Colon (tissue), 2 donors: ENCODE data around the gene SLC39A11.

Source experiments
- FAIRE-seq: peaks from 2 replicates; lab custom pipeline; 2012; peaks lifted over from hg19 to GRCh38; lab: Jason Lieb, UNC
- donor health status: control.
- donor health status: control.

Gene SLC39A11

DNA sequence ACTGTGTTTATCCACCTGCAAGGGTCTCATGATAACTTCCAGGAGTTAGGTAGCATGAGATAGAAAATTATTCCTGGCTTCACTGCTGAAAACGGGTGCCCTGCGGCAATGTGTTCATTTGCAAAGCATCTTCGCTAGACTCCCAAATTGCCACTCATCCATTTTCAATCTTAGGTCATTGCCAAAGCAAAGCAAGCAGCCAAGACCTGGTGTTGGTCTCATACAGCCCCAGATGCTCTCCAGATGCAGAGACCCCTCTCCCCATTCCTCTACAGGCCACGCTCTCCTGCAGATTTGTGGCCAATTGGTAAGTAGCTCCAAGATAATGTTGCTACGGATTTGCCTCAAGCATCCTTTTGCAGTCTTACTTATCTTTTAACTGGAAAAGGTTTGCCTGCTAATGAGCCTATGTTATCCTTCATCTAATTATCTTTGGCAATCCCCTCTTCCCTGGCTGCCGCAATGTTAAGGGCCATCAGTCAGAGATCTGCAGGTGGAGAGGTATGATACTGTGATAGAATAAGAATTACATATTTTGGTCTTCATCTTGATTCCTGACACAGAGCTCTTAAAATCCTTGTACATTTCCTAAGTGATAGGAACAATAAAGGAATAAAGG, 222.0 kb downstream of the SLC39A11 start:
- FAIRE-seq = no peak

DNA sequence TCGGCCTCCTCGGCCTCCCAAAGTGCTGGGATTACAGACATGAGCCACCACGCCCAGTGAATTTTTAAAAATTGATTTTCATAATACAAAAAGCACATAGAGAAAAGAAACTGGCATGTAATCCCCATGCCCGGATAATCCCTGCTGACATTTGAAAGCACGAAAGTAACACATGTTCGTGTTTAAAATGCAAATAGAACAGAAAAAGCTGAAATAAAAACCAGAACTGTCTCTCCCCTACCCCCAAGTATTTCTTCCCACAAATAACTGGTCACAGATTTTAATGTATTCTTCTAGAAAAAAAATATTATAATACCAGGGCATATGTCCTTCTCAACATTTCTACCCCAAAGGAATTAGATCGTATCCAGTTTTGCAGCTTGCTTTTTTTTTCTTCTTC, 222.9 kb downstream of the SLC39A11 start:
- FAIRE-seq = no peak

DNA sequence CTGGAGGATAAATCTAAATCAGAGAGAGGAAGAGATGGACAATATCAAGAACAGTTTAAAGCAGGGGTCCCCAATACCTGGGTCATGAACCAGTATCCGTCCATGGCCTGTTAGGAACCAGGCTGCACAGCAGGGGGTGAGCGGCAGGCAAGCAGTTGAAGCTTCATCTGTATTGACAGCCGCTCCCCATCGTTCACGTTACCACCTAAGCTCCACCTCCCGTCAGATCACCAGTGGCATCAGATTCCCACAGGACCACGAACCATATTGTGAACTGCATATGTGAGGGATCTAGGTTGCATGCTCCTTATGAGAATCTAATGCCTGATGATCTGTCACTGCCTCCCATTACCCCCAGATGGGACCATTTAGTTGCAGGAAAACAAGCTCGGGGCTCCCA, 226.5 kb downstream of the SLC39A11 start:
- FAIRE-seq = no peak

DNA sequence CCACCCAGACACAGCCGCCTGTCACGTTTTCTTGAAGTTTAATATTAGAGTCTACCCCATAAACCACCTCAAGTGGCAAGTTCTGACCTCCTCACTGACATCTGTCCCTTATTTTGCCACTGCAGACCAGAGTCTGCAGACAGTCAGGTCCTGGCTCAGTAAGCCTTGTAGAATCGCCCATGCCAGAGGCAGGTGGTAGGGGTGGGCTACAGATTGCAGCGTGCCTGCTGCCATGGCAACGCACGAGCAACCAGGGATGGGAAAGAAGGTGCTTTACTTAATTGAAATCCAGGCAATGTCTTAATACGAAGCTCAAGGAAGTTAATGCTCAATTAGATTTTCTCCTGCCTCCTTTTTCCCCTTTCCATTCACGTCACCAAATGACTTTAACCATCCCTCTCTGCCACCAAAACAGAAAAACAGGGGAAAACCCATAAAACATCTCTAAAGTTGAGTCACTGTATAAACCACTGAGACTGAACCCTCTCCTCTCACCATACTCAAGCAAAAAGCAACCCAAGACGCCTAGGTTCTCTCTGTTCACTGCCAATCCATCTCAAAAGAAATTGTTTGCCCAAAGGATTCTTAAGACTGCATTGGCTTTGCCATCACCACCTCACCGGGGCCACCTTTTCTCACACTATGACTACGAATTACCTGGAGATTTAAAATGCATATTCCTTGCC, 228.8 kb downstream of the SLC39A11 start:
- no peak for FAIRE-seq

DNA sequence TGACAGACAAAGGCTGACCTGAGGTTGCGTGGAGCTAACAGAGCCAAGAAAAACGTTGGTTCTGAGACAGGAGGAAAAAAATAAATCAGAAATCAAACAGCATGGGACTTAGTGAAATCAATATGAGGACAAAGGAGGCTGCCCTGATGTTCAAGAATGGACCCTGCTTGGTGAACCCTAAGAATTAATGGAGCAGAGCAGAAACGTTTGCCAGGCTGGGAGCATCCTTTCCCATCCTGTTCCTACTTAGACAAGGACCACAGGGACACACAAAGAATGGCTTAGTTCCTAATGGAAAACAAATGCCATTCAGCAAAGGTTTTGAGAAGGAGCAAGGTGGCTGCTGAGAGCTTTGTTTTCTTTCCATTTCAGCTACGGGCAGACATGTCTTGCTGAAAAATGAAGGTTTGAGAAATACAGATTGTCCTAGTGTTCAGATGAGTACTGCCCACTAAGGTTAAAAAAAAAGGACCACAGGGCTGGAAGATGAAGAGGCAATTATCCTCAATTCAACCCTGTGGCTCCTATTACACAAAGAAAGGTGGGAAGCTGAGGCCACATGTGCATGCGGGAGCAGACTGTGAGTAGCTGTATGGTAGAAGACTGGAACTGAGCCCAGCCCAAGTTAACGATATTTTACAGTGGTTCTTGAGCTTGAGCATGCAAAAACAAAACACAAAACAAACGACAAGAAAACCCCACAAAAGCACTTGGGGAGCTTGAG, 230.1 kb downstream of the SLC39A11 start:
- FAIRE-seq = no peak

DNA sequence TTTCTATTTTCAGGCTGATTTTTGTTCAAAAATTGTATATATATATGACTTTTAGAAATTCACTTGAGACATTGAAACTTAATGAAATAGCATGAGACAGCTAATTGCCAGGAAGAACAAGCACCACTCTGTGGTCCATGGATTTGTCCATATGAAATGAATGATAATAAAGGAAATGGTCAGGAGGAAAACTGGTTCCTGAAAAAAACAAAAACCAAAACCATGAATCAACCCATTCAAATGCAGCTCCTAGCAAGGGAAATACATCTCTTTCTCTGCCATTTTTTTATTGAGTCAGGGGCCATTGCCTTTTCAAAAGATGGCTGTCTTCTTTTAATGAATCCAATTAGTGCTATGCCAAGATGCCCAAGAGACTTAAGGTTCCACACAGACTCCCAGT, 230.7 kb downstream of the SLC39A11 start:
- no peak for FAIRE-seq

DNA sequence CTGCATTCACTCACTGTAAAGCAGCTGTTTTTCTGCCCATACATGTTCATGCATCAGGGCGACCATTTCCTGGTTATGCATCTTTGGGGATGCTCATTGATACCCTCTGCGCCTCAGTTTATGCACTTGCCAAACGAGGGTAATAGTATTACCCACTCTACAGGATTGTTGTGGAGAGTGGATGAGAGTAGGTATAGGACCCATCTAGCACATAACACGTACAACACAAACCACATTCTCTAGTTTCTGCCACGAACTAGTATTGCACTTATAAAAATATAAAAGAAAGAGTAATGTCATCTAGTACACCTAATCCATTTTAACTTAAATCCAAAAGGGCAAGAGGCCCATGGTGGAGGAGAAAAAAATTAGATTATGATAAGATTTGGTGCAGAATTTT, 231.7 kb downstream of the SLC39A11 start:
- no peak for FAIRE-seq

DNA sequence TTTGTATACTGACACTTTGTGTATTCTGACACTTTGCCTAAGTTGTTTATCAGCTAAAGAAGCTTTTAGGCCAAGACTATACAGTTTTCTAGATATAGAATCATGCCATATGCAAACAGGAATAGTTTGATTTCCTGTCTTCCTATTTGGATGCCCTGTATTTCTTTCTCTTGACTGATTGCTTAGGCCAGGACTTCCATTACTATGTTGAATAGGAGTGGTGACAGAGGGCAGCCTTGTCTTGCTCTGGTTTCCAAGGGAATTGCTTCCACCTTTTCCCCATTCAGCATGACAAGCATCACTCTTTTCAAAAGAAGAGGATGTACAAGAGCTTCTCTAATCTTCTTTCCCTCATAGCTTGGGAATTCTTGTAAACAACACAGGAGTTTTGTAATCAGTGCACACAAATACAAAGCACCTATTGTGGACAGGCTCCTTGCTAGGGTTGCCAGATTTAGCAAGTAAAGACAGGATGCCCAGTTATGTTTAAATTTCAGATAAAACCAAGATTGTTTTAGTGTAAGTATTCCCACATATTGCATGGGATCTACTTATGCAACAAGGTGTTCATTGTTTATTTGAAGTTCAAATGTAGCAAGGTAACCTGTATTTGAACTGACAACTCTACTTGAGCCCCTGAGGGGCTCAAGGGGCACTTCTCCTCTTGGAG, 233.5 kb downstream of the SLC39A11 start:
- FAIRE-seq = no peak

DNA sequence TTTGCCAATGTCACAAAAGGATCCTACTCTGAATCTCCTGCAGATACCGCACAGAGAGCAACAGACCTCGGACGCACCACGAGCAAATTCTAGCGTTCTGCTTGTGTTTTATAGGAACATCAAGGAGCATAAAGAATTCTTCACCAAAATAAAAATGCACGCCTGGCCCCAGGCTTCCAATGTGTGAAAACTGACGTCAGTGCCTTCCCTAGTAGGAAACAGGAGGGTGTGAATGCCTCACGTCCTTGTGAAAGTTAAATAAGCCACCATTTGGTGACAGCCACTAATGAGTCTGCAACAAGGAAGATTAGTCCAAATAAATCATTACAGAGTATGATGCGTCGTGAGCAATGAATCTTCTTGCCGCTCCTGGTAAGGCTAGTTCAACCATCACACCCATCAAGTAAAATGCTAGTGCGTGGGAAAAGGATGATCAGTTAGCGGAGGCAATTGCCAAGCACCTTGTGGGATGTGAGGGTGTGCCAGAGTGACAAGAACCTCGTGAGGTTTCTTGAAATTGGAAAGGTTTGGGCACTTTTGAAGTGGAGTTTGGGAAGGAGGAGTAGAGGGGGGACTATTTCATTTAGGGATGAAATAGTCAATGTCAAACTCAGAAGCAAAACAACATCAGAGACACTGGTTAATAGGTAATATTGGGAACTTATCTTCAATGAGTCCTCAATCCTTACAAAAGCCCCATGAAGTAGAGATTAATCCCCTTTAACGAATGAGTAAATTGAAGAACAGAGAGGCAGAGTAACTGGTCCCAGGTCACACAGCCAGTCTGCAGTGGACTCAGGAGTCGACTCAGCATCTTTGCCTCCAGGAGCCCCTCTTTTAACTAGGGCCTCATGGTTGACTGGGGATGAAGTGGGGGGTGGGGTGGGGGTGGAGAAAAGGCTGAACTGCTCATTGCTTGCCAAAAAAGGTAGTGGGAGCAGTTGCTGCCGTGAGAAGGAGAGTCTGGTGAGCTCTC, 238.8 kb downstream of the SLC39A11 start:
- no peak for FAIRE-seq

DNA sequence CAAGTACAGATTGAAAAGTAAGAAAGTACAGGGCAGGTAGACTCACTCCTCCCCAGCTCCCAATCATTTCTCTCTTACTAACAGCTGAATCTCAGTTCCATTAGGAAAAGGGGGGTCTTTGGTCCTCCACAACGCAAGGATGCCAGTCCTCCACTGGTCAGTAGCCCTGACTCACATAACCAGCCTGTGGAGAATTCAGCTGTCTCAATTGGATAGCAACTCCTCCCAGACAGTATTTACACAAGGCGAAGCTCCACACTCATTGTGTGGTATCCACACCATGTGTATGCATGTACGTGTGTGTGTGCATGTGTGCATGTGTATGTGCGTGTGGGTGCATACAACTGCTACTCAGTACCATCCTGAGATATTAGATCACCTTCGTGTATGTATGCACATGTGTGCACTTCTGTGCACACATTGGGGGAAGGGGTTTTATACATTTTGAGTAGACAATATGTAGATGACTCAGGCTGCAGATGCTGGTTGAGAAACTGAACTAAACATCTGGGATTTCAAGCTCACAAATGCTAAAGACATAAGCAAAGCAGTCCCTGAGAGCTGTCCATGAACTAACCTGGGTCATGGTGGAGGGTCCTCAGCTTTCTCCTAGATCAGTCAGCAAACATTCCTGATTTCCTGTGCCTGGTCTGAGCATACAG, 240.1 kb downstream of the SLC39A11 start:
- no peak for FAIRE-seq

DNA sequence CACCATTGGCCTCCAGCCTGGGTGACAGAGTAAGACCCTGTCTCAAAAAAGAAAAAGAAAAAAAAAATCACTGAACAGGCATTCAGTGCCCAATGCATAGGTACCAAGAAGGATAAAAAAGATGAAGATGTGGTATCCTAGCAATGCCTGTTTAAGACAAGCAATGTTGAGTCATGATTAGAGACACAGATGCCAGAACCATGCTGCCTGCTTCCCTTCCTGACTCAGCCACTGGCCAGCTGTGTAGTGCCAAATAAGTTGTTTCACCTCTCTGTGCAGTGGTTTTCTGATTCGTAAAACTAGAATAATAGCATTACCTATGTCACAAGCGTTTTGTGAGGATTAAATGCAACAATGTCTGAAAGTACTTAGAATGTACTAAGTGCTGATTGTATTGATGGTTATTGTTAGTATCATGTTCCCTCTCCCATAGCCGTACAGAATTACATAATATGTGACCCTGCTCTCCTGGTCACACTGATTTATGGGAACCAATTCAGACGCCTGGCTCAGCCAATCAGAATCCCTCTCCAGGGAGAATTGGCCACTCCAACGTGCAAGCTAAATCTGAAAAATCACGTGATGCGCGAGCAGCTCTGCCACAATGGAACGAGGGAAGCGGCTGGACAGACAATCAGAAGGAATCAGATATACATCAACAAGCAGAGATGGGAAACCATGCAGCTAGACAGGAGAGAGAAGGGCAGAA, 241.9 kb downstream of the SLC39A11 start:
- no peak for FAIRE-seq

DNA sequence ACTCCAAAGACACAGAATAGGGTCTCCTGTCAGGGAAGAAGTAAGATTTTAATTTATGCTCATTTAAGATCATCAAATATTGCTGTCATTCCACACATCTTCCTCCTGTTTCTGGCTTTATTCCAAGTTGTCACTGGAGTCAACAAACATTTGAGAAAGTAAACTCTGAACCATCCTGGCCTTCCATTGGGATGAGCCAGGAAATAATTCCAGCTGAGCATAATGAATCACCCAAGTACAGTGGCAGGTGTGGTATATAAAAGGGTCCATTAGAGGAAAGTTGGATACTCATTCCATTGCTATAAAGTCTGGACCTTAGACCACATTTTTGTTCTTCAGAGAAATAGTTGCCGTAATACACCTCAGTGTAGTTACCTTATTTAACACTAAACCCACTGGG, 246.1 kb downstream of the SLC39A11 start:
- FAIRE-seq = no peak

DNA sequence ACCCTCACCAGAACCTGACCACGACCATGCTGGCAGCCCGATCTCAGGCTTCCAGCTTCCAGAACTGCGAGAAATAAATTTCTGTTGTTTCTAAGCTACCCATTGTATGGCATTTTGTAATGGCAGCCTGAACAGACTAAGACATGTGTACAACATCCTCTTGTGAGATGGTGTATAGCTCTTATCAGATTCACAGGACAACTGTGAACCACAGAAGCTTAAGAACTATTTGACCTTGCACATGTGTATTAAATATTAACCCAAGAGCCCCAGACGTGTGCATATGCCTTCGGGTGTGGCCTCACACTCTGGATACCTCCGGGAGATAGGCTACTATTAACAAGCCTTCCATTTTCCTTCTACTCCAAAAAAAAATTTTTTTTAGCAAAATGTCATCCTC, 248.9 kb downstream of the SLC39A11 start:
- FAIRE-seq = no peak

DNA sequence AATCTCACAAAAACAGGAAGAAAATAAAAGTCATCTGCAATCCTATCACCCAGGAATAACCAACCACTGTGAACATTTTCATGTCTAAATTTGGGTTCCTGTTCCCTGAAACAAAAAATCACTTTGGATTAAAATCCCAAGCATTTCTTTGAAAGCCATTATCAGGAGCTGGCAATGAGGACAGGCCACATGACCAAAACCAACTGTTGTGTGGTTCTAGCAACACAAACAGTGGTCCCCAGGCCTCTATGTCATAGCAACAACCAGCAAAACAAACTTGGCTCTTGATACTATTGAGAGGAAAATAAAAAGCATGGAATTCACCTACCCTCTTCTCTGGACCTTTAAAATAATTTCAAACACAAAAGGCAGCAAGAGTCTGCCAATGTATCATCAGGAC, 252.5 kb downstream of the SLC39A11 start:
- FAIRE-seq = no peak

DNA sequence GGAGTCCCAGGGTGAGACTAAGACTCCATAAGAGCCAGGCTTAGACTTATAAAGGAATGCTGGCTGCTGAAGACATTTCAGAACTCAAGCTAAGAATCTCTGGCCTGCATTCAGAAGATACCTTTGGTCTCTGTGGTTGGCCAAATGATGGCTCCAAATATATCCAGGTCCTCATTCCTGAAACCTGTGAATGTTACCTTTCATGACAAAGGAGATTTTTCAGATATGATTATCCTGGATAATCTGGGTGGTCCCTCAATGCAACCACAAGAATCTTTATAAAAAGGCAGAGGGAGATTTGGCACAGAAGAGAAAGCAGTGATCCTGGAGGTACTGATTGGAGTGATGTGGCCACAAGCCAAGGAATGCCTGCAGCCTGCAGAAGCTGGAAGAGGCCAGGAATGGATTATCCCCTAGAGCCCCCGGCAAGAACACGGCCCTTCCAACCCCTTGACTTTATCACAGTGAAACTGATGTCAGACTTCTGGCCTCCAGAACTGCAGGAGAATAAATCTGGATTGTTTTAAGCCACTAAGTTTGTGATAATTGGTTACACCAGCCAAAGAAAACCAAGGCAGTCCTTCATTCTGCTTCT, 253.3 kb downstream of the SLC39A11 start:
- FAIRE-seq = no peak

DNA sequence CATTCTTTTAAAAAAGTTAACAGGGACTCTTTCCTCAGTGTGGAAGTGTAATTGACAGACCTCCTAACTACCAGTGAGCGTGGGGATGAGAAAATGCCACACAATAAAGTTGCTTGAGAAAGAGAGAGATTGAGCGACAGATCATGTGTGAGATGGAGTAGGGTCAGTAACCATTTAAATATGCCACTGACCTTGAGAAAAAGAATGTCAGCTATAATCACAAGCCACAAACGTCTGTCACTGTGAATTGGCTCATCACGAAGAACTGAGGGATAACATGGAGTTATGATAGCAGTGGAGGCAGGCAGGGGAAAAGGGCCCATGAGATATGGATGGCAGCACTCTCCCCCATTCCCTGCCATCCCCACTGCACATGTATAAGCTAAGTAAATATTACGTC, 253.9 kb downstream of the SLC39A11 start:
- FAIRE-seq = no peak

DNA sequence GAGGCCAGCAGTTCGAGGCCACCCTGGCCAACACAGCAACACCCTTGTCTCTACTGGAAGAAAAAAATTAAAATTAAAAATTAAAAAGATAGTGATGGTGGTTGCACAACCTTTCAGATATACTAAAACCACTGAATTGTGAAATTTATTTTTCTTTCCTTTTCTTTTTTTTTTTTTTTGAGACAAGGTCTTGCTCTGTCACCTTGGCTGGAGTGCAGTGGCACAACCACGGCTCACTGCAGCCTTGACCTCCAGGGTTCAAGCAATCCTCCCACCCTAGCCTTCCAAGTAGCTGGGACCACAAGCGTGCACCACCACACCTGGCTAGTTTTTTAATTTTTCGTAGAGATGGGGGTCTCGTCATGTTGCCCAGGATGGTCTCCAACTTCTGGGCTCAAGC, 254.4 kb downstream of the SLC39A11 start:
- FAIRE-seq = no peak

DNA sequence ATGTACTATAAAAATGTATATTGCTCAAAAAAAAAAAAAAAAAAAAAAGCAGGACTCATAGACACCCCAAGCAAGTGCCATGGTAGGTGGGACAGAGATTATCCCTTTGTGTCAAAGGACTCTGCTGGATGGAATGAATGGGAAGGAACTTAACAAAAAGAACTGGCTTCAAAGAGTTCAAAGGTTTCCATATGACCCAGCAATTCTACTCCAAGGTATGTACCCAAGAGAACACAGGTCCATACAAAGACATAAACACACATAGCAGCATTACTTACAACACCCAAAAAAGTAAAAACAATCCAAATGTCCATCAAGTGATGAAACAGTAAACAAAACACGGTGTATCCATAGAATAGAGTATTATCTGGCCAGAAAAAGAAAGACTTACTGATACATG, 255.2 kb downstream of the SLC39A11 start:
- FAIRE-seq = no peak

DNA sequence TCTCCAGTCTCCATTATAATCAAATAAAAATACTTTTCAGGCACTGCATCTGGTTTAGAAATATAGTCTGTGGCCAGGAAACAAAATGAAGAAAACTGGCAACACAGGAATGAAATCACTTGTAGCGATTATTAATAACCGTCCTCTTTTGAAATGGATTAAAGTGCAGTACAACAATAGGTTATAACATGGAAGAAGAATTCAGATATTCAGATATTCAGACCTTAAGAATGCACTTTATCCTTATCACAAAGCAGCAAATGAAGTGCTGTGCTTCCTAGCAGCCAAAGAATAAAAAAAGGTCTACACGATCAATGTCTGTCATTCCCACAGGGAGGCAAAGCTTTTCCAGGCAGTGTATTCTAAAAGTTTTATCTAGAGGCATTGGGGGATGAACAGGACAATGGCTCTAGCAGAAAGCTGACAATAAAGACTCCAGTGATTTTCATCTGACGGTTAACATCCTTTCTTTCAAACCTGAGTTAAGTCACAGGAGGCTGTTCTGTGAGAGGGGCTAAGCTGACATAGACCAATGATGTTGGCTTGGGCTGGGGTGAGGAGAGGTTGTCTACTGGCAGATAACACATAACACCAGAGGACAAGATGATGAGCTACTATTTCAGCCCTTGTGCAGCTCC, 259.2 kb downstream of the SLC39A11 start:
- FAIRE-seq = no peak

DNA sequence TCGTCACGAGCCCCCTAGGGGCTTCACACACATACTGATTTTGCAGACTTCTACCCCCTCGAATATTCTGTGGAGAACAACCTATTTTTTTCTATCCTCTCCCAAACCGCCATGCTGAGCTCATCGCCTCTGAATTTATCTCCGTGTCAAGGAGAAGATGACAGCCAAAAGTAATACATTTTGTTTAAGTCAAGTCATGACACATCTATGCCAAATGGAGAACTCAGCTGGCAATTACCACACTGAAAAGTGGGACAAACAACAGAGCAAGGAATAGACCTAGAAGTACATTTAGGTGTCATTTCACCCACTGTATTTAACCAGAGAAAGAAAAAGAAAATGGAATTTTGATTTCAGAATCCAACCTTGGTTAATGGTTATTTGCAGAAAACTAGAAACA, 260.2 kb downstream of the SLC39A11 start:
- no peak for FAIRE-seq
